A673 (cell line): Measurements from ENCODE around the gene ANKRD66.
A peak's percentile ranks its signal among the peaks of the same experiment; 100 is the strongest.

ENCODE experiments used
- EZH2 ChIP-seq: fragments of 200-600 bp; sonication (generic); IDR thresholded peaks from 2 replicates; pipeline ENCODE4 v1.6.1; 2017; ENCODE audit warnings: borderline replicate concordance, low read depth, mild to moderate bottlenecking, mixed read lengths, antibody characterized with exemption, low read length; ENCODE audit not compliant: poor library complexity, severe bottlenecking
- TF ChIP-seq, protein P1 (sequence below): fragments of 300-800, 200-600 bp; sonication (generic); conservative IDR thresholded peaks from 2 replicates; pipeline ENCODE4 v1.5.1; 2017; ENCODE audit warnings: low read depth, mild to moderate bottlenecking, antibody characterized with exemption, low read length, moderate library complexity, mixed read lengths

DNA sequence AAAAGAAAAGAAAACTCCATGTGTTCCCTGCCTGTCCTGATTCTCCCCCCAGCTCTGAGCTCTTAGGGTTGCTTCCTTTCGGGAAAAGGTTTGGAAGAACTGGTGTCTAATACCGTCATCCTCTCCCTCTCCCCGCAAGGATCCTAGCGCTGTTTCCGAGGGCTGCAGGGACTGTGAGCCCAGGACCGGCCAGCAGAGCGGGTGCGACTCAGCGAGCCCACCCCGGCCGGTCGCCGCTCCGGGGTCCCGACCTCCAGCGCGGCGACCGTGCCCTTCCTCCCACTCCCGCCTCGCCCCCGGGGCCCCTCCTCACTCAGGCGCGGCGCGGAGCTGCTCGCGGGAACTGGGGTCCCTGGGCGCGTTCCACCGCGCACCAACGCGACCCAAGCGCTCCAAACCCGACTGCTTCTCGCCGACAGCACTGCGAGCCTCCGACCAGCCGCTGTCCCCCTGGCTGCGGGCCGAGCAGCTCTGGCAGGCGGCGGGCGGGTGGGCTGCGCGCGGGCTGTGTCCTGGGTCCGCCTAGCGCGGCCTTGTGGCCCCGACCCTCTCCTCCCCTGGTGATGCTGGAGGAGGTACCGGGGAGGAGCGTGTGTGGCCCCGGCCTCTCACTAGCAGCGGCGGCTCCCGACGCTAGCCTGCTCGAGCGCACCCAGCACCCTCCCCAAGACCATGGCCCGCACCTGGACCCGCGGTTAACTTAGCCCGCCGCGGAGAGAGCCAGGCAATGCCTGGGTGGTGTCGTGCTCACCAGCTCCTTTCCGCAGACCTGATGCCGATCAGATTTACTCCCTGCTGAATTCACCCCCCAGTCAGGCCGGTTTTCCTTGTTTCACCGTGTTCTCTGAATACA is 11.6 kb upstream of the ANKRD66 start, which contains the start of gene PLA2G7:
- TF ChIP-seq, protein P1, sequence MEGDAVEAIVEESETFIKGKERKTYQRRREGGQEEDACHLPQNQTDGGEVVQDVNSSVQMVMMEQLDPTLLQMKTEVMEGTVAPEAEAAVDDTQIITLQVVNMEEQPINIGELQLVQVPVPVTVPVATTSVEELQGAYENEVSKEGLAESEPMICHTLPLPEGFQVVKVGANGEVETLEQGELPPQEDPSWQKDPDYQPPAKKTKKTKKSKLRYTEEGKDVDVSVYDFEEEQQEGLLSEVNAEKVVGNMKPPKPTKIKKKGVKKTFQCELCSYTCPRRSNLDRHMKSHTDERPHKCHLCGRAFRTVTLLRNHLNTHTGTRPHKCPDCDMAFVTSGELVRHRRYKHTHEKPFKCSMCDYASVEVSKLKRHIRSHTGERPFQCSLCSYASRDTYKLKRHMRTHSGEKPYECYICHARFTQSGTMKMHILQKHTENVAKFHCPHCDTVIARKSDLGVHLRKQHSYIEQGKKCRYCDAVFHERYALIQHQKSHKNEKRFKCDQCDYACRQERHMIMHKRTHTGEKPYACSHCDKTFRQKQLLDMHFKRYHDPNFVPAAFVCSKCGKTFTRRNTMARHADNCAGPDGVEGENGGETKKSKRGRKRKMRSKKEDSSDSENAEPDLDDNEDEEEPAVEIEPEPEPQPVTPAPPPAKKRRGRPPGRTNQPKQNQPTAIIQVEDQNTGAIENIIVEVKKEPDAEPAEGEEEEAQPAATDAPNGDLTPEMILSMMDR = no peak
- peak; percentile 93 for TF ChIP-seq EZH2
